ENCODE measurements around the gene IFNA6. TPM values are rescaled to one million over a fixed set of nuclear protein-coding genes. Genes with fewer than 3 reads are reported as not detected.
"Not testable (repeated sequence)": the region's sequence is repeated elsewhere in the genome, so short reads cannot be mapped to it uniquely, and the experiment has no call there.

IFNA6 gene
- not detected for total RNA-seq

DNA sequence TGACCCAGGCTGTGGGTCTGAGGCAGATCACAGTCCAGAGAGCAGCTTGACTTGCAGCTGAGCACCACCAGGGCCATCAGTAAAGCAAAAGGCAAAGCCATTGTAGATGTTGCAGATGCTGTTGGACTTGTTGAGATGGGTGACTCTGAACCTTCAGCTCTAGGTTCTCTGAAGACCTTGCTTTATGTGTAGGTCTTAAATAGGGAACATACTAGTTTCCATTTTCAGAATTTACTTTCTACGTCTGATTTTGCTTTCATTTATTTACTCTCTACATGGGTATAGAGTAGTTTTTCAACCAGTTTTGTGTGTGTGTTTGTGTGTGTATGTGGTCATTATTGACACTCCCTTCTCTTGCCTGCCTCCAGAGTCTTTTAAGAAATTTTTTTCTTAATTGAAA, at the start of gene IFNA6:
Gene IFNA6, minus strand, starts transcription at position 101 of the 400 bp plus-strand sequence. Its CDS starts 0 bp downstream, at position 101.
- CTCF ChIA-PET = interaction anchor here (2.1 kb wide), 1 partner anchor 45 kb away, joined by 8 read pairs; no protein-coding TSS in a partner anchor
- POLR2A ChIA-PET = no interaction called here

DNA sequence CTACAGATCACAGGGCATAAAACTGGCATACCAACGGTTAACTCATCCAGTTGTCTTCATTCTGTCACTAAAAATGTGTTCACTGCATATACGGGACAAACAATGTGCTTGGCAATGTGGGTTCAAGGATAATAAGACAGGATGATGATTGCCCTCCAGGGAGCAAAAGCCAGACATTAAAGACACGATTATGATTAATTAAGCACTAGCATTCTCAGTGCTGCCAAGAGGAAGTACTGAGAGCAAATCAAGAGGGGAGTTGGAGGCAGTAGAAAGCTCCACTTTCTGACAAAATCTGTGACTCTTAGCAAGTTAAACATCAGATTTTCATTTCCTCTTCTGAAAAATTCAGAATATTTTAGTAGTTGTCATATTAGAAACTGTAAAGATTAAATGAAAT, 49.3 kb upstream of the IFNA6 start:
- CTCF ChIA-PET = no interaction called here
- POLR2A ChIA-PET = no interaction called here

DNA sequence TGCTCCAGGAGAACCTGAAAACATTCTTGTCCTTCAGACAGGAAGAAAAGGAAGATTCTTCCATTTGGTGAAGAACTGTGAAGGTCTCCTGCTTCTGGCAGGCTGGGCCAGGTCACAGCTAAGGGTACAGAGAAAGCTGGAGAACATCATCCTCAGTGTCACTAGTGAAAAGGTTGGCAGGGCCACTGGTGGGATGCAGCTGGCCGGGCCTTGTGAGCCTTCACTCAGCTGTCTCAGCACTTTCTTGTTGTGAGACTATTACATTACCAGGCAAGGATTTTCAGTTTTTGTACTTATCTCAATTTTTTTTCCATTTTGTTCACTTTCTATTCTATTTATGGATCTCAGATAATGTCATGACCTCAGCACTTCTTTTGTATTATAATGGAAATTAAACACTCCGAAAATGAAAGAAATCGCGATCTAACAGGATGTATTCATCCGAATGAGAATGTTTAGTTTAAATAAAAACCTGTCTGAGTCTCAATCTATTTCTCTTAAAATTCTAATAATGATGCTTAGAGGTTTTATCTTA, 48.3 kb upstream of the IFNA6 start:
- POLR2A ChIA-PET = no interaction called here
- CTCF ChIA-PET = no interaction called here

DNA sequence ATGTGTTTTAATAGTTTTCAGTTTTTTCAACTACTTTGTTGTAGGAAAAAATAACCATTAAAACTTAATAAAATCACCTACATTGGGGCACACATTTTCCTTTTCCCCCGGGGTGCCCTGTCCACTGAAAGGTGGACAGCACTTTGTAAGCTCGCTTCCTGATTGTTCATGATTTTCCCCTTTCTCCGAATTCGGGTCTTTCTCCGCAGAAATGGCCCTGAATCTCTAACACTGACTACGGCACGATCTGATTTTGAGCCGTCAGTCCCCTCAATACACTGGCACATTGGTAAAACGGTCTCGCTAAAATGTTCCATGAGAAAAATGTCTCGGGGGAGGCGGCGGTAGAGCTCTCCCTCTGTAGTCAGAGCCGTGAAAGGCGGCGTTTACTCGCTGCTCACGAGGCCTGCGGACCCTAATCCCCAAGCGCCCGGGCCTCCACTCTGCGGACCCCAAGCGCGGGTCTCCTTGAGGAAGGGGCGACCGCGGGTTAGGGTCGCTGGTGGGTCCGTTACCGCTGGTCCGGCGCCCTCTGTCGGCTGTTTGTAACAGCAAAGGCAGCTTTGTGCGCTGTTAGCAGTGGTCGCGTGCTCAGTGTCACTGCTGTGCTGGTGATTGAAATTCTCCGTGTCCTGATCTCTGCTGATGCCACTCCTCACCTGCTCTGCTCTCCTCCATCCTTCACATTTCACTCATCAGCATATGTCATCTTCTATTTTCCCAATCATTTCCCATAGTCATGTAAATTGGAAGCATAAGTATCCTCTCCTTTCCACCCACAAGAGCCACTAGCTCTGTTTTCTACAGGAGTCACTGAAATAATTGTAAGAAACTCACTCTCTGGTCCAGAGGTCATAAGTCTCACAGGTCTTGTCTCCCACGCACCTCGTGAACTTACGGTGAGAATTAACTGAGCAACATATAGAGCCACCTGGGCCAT, 45.4 kb upstream of the IFNA6 start:
- ChIA-PET CTCF (interaction anchor here (0.6 to 2.0 kb wide), 19 partner anchors 9 to 393 kb away, joined by 3 to 19 read pairs (median 3); partner anchors contain the start of genes IFNA6 and KLHL9), POLR2A (no interaction called here)

DNA sequence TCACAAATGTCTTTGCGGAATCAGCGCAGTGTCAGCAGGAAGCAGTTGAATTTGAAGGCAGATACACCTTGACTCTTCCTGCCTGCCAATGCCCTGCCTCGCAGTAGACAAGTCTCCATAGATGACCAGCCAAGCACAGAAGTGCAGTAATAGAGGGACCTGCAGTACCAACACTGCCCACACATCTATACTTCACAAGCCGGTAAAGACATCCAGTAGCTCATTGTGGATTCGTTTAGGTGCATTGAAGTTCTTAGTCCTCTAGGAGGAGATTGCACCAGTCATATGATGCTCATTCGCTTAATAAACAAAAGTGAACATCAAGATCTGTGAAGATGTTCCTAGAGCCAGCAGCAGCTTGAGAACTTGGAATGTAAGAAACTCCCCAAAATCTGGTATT, 41.6 kb upstream of the IFNA6 start:
- CTCF ChIA-PET = interaction anchor here (0.8 kb wide), 1 partner anchor 58 kb away, joined by 3 read pairs; no protein-coding TSS in a partner anchor
- POLR2A ChIA-PET = no interaction called here

DNA sequence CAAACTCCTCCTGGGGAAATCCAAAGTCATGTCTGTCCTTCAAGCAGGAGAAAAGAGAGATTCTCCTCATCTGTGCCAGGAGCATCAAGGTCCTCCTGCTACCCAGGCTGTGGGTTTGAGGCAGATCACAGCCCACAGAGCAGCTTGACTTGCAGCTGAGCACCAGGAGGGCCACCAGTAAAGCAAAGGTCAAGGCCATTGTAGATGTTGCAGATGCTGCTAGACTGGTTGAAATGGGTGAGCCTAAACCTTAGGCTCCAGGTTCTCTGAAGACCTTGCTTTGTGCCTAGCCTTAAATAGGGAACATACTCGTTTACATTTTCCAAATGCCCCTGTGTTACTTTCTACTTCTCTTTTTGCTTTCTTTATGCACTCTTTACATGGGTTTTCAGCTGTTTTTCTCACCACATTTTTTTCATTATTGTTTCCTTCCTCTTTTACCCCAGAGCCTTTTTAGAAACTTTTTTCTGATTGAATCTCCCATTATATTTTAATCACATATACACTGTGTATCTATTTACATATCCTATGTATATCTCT, 34.5 kb upstream of the IFNA6 start, which contains the start of gene IFNA2:
Gene IFNA2, minus strand, starts transcription at position 268 of the 540 bp plus-strand sequence. Its CDS starts 69 bp downstream, at position 199.
- ChIA-PET CTCF (interaction anchor here (1.2 kb wide), 1 partner anchor 10 kb away, joined by 3 read pairs; no protein-coding TSS in a partner anchor), POLR2A (no interaction called here)

DNA sequence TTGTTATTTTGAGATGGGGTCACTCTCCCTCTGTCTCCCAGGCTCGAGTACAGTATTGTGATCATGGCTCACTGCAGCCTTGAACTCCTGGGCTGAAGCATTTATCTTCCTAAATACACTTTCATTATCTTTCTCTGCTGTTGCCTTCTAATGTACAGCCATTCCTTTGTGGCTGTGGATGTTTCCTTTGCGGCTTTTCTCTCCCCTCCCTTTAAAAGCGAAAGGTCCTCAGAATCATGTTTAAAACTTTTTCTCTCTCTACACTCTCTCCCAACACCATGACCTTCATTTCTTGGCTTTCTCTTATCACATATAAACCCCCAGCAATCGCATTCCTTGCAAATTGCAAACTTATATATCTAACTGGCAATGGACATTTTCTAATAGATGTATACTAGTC, 32.9 kb upstream of the IFNA6 start:
- ChIA-PET CTCF (no interaction called here), POLR2A (no interaction called here)

DNA sequence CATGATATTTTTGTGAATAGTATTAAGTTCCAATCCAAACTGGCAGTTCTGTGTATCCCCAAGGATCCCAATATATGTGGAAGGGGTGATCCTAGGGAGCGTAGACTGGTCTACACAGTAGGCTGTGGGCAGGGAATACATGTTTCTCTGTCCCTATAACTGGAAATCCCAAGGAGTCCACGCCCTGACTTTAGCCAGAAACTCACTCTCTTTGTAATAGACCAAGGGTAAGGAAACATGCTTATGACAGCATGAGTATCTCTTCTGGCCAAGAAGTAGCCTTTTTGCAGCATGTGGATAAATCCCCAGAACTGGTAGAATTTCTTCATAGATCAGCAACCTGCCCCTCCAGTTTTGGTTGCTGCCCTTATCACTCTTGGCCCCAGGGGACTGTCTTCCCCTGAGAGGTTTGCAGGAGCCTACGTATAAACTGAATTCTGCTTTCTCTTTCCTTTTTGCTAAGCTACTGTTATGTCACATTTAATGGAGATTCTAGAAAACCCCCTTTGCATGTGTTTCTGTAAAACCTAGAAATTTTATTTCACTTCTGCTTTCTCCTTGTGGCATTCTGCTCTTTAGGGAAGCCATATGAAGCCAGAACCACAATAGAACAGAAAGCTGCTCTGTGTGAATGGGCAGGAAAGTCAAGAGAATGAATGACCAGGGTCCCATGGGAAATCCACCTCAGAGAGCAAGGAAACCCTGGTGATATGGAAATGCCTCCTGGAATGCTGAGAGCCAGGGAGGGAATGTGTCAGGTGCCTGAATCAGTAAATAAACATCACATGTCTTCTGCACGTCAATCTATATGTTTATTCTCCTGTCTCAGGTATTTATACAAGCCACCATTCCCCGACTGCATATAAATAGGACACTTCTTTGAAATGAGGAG, 31.0 kb upstream of the IFNA6 start:
- ChIA-PET CTCF (interaction anchor here (0.6 kb wide), 1 partner anchor 63 kb away, joined by 3 read pairs; no protein-coding TSS in a partner anchor), POLR2A (no interaction called here)

DNA sequence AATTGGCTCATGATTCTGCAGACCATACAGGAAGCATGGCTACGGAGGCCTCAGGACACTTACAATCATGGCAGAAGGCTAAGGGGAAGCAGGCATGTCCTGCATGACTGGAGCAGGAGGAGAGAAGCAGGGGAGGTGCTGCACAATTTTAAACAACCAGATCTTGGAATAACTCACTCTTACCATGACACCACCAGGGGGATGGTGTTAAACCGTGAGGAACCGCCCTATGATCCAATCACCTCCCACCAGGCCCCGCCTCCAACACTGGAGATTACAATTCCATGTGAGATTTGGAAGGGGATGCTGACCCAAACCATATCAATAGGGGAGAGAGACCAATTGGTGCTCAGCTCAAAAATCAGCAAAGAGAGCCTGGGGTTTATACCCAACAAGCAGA, 20.8 kb upstream of the IFNA6 start:
- CTCF ChIA-PET, POLR2A ChIA-PET: not testable (repeated sequence)

DNA sequence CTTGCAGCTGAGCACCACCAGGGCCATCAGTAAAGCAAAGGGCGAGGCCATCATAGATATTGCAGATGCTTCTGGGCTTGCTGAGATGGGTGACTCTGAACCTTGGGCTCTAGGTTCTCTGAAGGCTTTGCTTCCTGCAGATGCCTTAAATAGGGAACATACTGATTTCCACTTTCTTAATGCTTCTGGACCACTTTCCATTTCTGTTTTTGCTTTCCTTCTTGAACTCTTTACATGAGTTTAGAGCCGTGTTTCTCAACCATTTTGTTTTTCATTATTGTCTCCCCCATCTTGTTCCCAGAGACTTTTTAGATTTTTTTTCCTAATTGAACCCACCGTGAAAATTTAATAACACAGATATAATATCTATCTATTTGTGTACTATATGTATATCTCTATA, 17.3 kb upstream of the IFNA6 start, which contains the start of gene IFNA13:
Gene IFNA13, minus strand, starts transcription at position 101 of the 400 bp plus-strand sequence. Its CDS starts 47 bp downstream, at position 54.
- ChIA-PET CTCF (no interaction called here), POLR2A (no interaction called here)

DNA sequence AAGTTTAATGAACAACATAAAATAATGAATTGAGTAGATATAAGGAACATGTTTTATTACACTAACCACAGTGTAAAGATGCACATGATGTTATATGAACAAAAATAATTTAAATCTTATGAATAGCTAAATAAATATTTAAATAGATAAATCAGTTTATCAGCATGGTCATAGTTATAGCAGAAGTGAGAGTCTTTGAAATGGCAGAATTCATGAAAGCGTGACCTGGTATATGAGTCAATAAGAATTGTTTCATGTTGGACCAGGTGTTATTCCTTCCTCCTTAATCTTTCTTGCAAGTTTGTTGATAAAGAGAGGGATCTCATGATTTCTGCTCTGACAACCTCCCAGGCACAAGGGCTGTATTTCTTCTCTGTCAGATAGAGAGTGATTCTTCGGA, 16.5 kb upstream of the IFNA6 start:
- CTCF ChIA-PET, POLR2A ChIA-PET: not testable (repeated sequence)

DNA sequence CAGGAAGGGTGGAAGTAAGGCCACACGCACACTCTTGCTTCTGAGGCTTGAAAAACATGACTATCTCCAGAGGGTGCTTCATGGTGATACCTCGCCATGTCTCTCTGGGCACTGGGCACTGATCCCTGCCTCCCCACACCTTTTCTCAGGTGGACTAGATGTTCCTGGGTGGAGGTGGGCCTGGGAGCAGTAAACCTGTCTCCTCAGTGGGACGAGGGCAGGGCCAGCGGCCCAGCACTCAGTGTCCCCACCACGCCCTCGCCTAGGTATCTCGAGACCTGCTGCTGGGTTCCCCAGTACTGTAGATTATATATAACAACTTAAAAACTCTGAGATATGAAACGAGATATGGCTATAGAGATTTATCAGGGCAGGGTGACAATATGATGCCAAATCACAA, 11.6 kb upstream of the IFNA6 start:
- CTCF ChIA-PET = no interaction called here
- POLR2A ChIA-PET = no interaction called here

DNA sequence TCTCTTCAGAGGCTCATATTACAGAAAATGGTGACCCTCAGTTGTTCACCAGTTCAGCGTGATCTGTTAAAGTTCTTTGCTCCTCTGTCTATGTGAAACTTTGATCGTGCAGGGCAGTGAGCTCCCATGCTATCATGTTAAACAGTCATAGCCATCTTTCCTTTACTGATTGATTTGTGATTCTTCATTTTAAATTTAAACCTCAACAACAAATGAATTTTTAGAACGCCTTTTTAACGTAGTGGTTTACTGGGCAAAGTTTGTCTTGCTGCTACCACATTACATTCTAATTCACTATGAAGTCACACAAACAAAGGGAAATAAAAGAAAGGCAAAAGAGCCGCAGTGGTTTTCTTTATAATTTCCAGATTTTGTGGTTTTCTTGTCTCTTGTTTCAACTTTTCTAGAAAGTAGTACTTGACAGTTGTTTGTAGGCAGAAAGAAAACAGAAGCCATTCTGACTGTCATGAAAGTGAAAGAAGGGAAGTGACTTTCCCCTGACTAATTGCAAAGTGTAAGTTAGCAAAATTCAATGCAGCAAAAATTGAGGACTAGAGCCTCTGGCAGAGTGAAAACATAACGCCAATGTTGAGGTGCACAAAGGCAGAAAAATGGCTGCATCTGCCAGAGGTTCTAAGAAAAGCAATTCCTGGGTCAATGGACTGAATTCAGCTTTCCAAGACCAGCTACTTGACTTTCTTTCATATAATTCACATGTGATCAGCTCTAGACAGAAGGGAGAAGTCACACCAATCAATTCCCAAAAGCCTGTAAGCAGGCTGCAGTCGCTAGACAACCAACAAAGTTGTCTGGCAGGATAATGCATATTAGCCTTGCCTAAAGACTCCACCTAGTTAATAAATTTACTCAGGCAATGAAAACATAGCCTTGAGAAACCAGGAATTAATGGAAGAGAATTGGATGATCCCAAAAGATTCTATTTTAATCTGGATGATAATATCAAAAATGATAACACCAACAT, 7.1 kb upstream of the IFNA6 start:
- ChIA-PET POLR2A (interaction anchor here (0.6 kb wide), 1 partner anchor 722 kb away, joined by 3 read pairs; no protein-coding TSS in a partner anchor), CTCF (no interaction called here)

DNA sequence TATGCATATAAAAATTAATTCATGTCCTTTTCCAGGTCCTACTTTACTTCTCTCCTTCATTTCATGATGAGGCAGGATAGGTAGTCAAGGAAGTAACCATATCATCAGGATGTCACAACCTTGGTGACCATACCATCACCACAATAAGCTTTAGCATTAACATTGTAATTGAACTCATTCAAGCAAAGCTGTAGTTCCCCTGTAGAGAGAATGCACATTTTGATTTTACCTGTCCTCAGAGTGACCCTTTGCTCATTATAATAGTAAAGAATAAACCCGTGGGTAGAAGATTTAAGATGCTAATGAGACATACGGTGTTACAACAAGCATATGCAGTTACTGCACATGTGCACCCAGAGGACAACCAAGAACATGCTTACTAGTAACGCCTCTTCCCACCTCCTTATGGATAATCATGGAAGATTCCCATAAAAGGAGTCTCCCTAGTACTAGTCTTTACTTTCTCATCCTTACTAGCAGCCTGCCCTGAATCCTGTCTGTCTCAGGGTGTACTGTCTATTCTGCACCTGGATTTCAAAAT, 2.2 kb downstream of the IFNA6 start:
- POLR2A ChIA-PET = no interaction called here
- CTCF ChIA-PET = no interaction called here

DNA sequence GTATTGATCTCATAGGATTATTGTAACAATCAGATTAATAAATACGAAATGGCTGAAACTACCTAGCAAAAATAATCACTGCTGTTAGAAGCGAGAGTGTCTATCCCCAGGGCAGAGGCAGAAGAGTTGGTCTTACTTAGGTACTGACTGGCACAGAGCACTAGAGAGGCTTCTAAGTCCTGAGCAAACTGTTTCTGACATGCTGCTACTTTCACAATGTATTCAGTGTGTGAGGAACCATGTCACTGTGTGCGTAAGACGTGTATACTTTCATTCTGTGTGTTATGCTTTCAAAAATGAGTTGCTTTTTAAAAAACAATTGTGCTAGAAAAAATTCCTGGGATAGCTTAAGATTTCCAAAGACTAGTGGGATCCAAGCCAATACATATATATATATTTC, 10.0 kb downstream of the IFNA6 start:
- CTCF ChIA-PET = no interaction called here
- POLR2A ChIA-PET = no interaction called here

DNA sequence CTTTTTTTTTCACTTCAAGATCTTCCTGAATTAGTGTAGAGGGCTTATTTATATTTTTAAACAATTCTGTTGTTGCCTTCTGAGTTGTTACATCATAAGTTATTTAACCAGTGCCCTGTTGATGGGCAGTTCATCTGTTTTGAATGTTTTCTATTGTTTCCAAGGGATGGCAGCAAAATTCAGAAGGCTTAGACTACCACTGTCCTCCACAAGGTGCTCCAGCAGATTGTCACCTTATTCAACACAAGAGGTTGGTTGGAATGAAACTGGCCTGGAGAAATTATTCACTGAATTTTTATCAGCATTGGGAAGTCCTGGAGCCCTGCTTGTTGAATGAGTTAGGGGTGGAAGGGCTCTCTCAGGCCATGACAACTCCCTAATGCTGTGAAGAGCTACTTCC, 14.2 kb downstream of the IFNA6 start:
- CTCF ChIA-PET = no interaction called here
- POLR2A ChIA-PET = no interaction called here

DNA sequence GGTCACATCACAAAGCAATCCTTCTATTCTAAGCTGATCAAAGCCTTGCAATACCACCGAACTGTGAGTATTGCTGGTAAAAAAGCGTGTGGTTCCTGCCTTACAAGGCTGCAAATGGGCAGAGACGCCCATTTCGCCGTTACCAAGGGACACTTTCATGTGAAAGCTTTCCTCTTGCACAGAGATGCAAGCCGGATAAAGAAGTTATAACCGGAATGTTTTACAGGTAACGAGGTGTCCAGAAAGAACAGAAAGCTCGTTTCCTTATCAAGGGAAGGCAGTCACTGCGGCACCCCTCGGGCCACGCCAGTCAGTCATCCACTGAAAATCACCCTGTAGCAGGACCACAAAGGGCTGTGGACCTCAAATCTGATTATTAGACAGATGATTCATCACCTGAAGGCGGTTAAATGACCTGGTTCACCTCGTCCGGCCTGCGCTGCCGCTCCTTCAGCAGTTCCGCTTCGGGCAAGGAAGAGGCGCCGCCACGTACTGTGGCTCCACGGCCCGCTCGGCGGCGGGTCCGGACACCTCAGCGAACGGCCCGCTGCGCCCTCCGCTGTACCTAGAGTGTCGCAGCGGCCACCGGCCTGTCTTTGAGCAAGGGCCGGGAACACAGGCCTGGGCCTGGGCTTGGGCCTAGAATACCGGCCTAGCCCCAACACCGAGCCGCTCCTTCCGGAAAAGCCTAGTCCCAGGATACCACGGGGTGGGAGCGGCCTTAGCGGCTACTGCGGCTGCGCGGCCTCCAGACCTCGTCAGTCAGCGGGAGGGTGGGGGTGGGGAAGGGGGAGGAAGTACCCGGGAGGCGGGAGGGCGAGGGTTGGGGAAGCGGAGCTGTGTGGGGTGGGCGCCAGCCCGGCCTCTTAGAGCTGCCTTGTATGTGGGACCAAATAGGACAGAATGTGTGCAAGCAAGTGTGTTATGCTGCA, 15.7 kb downstream of the IFNA6 start, which contains the start of gene KLHL9:
Gene KLHL9, minus strand, starts transcription at position 704 of the 932 bp plus-strand sequence. Its CDS starts 545 bp downstream, at position 159.
- CTCF ChIA-PET = interaction anchor here (0.9 to 3.2 kb wide), 4 partner anchors 9 to 131 kb away, joined by 3 to 19 read pairs (median 4); no protein-coding TSS in a partner anchor
- POLR2A ChIA-PET = interaction anchor here (1.0 kb wide), 1 partner anchor 745 kb away, joined by 3 read pairs; no protein-coding TSS in a partner anchor
